ENCODE results near the gene NPPA. TPM values are rescaled to one million over a fixed set of nuclear protein-coding genes. Genes with fewer than 3 reads are reported as not detected.

NPPA gene
- total RNA-seq, 1 donor from 2014 or later: not detected

Other genes starting within 250 kb of the NPPA start
- 1.1 TPM in 2 replicates for gene FBXO2, start 193.4 kb downstream of the NPPA start, total RNA-seq
- 6.0 and 6.9 TPM in 2 replicates for gene FBXO44, start 192.9 kb downstream of the NPPA start, total RNA-seq
- gene FBXO6, start 183.6 kb downstream of the NPPA start, total RNA-seq: 1.7 and 1.8 TPM in 2 replicates
- gene MAD2L2, start 166.6 kb downstream of the NPPA start, total RNA-seq: 35.6 and 49.5 TPM in 2 replicates
- gene DRAXIN, start 156.1 kb downstream of the NPPA start, total RNA-seq: 0.11 and 0.33 TPM in 2 replicates
- 44.6 and 45.2 TPM in 2 replicates for gene AGTRAP, start 111.6 kb downstream of the NPPA start, total RNA-seq
- gene C1orf167, start 85.6 kb downstream of the NPPA start, total RNA-seq: not detected in 2 replicates
- gene MTHFR, start 41.8 kb downstream of the NPPA start, total RNA-seq: 17.4 and 29.7 TPM in 2 replicates
- gene CLCN6, start 41.6 kb downstream of the NPPA start, total RNA-seq: 8.1 and 12.4 TPM in 2 replicates
- not detected in 2 replicates for gene NPPB, start 11.2 kb upstream of the NPPA start, total RNA-seq
- gene KIAA2013, start 78.6 kb upstream of the NPPA start, total RNA-seq: 63.6 and 69.9 TPM in 2 replicates
- 342 and 390 TPM in 2 replicates for gene PLOD1, start 86.9 kb upstream of the NPPA start, total RNA-seq
- 60.5 and 77.2 TPM in 2 replicates for gene MFN2, start 132.7 kb upstream of the NPPA start, total RNA-seq
- 27.6 and 40.6 TPM in 2 replicates for gene MIIP, start 171.7 kb upstream of the NPPA start, total RNA-seq
- 0.20 and 0.32 TPM in 2 replicates for gene TNFRSF8, start 215.5 kb upstream of the NPPA start, total RNA-seq

Measured in pulmonary artery endothelial cell (primary cell).